Activated naive CD8-positive, alpha-beta T cell treated with anti-CD3 and anti-CD28 coated beads, Interleukin-2, amount 50 U/mL, for 16 hours (primary cell): Measurements from ENCODE around the gene CYP19A1.

ENCODE experiments used
- DNase-seq: peaks from one replicate; pipeline ENCODE4 v3.0.0-alpha.2; 2020; ENCODE audit warnings: low read depth, low spot score

The CYP19A1 gene

GRCh38 chr15:51325167-51325566 lies 13.2 kb downstream of the CYP19A1 start:
- no peak for DNase-seq

- DNase-seq, result no peak
These were observed 14.6 kb downstream of the CYP19A1 start for GRCh38 chr15:51323749-51324148.

GRCh38 chr15:51322621-51323296 lies 15.6 kb downstream of the CYP19A1 start:
- no peak for DNase-seq

- DNase-seq, result no peak
These were observed 17.1 kb downstream of the CYP19A1 start for GRCh38 chr15:51321316-51321715.

- no peak for DNase-seq
These were observed 17.6 kb downstream of the CYP19A1 start for GRCh38 chr15:51320843-51321242.

- no peak for DNase-seq
These were observed 18.9 kb downstream of the CYP19A1 start for GRCh38 chr15:51319539-51319938.

GRCh38 chr15:51318382-51319150 lies 19.8 kb downstream of the CYP19A1 start:
- no peak for DNase-seq

GRCh38 chr15:51316636-51317035 lies 21.8 kb downstream of the CYP19A1 start:
- no peak for DNase-seq

- DNase-seq, result no peak
These were observed 22.7 kb downstream of the CYP19A1 start for GRCh38 chr15:51315726-51316125.

- no peak for DNase-seq
These were observed 23.7 kb downstream of the CYP19A1 start for GRCh38 chr15:51314391-51315337.

GRCh38 chr15:51313644-51314280 lies 24.6 kb downstream of the CYP19A1 start:
- no peak for DNase-seq

GRCh38 chr15:51313074-51313393 lies 25.4 kb downstream of the CYP19A1 start:
- no peak for DNase-seq

- no peak for DNase-seq
These were observed 26.0 kb downstream of the CYP19A1 start for GRCh38 chr15:51312166-51313073.

GRCh38 chr15:51311510-51311909 lies 26.9 kb downstream of the CYP19A1 start:
- no peak for DNase-seq

GRCh38 chr15:51310064-51310463 lies 28.3 kb downstream of the CYP19A1 start:
- DNase-seq, result no peak

GRCh38 chr15:51307811-51308210 lies 30.6 kb downstream of the CYP19A1 start:
- DNase-seq, result no peak

- DNase-seq, result no peak
These were observed 31.1 kb downstream of the CYP19A1 start for GRCh38 chr15:51307325-51307724.

- no peak for DNase-seq
These were observed 34.9 kb downstream of the CYP19A1 start for GRCh38 chr15:51303462-51303980.

GRCh38 chr15:51302480-51302879 lies 35.9 kb downstream of the CYP19A1 start:
- no peak for DNase-seq
